LNCaP clone FGC (cell line): Measurements from ENCODE around the gene ASB9.
"Not testable (repeated sequence)": the region's sequence is repeated elsewhere in the genome, so short reads cannot be mapped to it uniquely, and the experiment has no call there.

Experiments used
- DNase-seq: peaks from one replicate; pipeline ENCODE4 v3.0.0-alpha.2; 2011; ENCODE audit warnings: low read depth
- H3K4me3 ChIP-seq: 2 replicates; pipeline ENCODE4 v1.5.1; 2011; ENCODE audit warnings: mild to moderate bottlenecking, low read depth, low read length, control low read depth
- TF ChIP-seq, protein P1 (sequence below): IDR thresholded peaks from 2 replicates; pipeline ENCODE4 v1.5.1; 2012; ENCODE audit warnings: mild to moderate bottlenecking; ENCODE audit not compliant: control insufficient read depth, insufficient read depth; ENCODE audit errors: extremely low read depth

Gene ASB9

DNA sequence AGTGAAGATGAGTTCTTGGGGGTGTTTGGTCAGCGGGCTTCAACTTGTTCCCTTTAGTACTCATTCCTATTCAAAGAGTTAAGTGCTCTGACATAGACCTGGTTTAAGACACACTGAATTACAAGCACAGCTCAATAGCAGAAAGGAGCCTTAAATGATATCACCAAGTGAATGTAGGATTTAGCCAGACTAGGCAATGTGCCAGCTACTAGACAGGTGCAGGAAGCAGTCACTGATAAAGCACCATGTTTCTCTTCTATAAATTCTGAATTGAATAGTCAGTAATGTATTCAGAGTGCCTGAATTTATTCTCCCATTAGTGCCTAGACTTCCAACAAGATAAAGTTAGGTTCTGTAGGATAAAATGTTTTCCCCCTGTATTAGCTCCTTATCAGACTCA is 63.6 kb downstream of the ASB9 start:
- TF ChIP-seq, protein P1, sequence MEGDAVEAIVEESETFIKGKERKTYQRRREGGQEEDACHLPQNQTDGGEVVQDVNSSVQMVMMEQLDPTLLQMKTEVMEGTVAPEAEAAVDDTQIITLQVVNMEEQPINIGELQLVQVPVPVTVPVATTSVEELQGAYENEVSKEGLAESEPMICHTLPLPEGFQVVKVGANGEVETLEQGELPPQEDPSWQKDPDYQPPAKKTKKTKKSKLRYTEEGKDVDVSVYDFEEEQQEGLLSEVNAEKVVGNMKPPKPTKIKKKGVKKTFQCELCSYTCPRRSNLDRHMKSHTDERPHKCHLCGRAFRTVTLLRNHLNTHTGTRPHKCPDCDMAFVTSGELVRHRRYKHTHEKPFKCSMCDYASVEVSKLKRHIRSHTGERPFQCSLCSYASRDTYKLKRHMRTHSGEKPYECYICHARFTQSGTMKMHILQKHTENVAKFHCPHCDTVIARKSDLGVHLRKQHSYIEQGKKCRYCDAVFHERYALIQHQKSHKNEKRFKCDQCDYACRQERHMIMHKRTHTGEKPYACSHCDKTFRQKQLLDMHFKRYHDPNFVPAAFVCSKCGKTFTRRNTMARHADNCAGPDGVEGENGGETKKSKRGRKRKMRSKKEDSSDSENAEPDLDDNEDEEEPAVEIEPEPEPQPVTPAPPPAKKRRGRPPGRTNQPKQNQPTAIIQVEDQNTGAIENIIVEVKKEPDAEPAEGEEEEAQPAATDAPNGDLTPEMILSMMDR, result no peak
- H3K4me3 ChIP-seq, result no peak overlapping the region
- no peak for DNase-seq

DNA sequence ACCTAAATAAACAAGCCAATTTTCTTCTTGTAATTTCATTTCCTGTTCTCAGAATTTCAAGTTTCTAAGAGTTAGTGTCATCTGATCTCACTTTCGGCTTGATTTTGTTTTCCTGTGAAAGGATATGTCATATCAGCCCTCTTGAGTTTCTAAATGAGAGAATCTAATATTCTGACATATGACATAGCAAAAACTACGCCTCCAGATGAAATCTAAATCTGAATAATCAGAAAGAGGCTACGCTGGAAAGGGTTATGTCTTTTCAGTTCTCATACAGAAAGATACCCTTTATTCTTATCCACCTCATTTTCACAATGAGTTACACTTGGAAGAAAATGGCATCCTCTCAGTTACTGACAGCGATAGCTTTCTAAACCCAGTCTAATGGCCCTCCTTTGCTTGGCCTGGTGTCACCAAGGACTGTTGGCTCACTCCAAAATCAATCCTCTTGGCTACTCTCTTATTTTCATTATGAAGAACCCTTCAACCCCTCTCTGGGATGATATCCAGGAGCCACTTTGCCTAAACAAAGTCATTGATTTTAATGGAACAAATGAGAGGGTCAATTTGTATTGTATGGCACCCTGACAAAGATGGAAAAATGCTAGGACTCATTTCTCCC is 65.6 kb downstream of the ASB9 start:
- DNase-seq, result no peak
- no peak overlapping the region for H3K4me3 ChIP-seq
- TF ChIP-seq, protein P1, result no peak

DNA sequence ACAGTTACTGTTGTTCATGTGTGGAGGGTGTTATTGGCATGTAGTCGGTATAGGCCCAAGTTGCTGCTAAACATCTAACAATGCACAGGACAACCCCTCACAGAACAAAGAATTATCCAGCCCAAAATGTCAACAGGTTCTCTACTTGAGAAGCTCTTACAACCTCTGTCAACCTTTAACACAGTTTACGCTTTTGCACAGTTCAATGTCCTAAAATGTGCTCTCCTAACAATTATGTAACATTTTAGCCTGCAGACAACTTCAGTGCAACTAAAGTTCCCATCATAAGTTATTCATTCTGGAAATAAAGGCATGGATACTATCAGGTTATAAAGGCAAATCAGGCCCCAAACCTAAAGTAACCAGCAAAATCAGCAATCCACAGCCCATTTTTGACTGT is 66.2 kb downstream of the ASB9 start:
- TF ChIP-seq, protein P1, result no peak
- DNase-seq, result no peak
- no peak overlapping the region for H3K4me3 ChIP-seq

DNA sequence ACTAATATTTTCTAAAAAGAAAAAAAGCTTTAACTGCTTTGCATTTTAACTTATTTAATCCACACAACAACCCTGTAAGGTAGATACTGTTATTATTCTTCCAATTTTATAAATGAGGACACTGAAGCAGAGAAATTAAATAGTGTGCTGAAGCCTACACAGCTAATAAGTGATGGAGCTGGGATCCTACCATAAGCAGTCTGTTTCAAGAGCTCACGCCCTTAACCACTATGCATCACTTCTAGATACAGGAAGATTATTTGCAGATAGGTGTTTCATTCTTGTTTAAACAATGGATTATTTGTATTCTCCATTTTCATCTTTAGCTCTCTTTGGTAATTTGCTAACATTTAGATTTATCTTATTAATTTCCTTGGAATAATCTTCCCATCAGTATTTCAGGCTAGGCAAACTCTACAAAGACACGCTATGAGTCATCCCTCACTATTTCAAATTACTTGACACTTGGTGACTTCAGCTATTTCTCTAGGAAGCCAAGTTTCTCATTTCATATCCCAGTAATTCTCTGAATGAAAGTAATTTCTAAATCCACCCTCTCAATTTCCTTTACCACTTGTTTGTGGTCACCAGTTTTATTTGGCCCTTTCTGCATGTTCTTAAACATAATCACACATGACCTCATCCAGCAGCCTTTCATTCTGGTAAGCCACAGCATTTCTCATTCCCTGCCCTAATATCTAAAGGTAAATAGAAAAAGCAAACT is 67.3 kb downstream of the ASB9 start:
- no peak for DNase-seq
- TF ChIP-seq, protein P1, result no peak

DNA sequence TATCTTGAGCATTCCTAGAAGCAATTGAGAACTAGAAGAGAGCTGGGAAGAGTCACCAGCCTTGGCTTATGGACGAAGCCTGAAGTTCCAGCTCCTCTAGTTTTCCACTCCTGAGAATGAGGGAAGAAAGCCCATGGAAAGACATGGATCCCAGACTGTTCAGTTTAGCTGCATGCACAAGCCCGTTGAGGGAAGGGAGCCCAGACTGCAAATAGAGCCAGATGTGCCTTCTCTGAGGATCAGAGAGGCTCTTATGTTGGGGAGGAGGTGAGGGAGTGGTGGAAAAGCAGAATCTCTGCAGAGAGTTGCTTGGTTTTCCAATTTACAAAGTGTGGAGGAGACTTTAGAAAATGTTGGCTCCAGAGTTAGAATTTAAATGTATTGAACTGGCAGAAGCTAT is 69.0 kb downstream of the ASB9 start:
- H3K4me3 ChIP-seq, result no peak overlapping the region
- TF ChIP-seq, protein P1, result no peak
- DNase-seq, result no peak

More for the DNA sequence above, 67.3 kb downstream of the ASB9 start:
- no peak overlapping the region for H3K4me3 ChIP-seq

DNA sequence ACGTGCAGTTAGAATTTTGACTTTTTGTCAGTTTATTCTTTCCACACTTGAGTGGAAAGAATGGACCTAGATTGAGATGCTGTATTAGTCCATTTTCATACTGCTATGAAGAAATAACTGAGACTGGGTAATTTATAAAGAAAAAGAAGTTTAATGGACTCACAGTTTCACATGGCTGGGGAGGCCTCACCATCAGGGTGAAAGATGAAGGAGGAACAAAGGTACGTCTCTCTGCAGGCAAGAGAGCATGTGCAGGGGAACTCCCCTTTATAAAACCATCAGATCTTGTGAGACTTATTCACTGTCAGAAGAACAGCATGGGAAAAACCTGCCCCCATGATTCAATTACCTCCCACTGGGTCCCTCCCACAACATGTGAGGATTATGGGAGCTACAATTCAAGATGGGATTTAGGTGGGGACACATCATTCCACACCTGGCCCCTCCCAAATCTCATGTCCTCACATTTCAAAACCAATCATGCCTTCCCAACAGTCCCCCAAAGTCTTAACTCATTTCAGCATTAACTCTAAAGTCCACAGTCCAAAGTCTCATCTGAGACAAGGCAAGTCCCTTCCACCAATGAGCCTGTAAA is 71.2 kb downstream of the ASB9 start:
- not testable (repeated sequence) for H3K4me3 ChIP-seq, DNase-seq

DNA sequence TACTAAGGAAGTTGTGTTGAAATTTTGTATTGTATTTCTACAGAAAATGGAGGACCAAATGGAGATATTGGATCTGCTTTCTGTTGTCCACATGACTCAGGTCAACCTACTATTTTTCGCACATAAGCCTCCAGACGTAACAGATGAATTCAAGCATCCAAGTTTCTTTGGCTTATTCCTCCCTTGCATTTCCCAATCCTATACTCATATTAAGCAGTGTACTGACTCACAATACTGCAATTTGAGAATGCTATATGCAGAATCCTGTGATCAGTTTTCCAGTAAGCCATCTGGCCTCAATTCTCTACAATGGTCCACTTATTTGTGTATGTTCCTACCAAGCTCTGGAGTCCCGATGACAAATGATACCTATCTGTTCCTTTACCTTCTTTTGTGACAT is 75.7 kb downstream of the ASB9 start:
- H3K4me3 ChIP-seq, result no peak overlapping the region
- no peak for DNase-seq
- TF ChIP-seq, protein P1, result no peak
